Nephron (organoid): ENCODE results near the gene RAPSN.
A peak's percentile ranks its signal among the peaks of the same experiment; 100 is the strongest.

Experiments
- H3K27ac Mint-ChIP-seq, 3 experiments: 2 replicates each; pipeline ENCODE4 v1.8.0; 2020; ENCODE audit warnings: mixed read lengths in 3 of 3, mild to moderate bottlenecking in 2 of 3, moderate library complexity in 1 of 3
- H3K27me3 Mint-ChIP-seq: 2 replicates; pipeline ENCODE4 v1.8.0; 2021; ENCODE audit warnings: low read depth, mild to moderate bottlenecking, moderate library complexity, mixed read lengths
- H3K36me3 Mint-ChIP-seq: 2 replicates; pipeline ENCODE4 v1.8.0; 2020; ENCODE audit warnings: low read depth, mixed read lengths
- H3K4me1 Mint-ChIP-seq: 2 replicates; pipeline ENCODE4 v1.8.0; 2020; ENCODE audit warnings: mixed read lengths
- H3K4me3 Mint-ChIP-seq, 3 experiments: 2 replicates each; pipeline ENCODE4 v1.8.0; 2020; ENCODE audit warnings: mild to moderate bottlenecking in 3 of 3, mixed read lengths in 3 of 3, moderate library complexity in 2 of 3
- H3K9me3 Mint-ChIP-seq: 2 replicates; pipeline ENCODE4 v1.8.0; 2020; ENCODE audit warnings: mixed read lengths
- CTCF ChIP-seq, 3 experiments: fragments of 200-600 bp; sonication (generic); IDR thresholded peaks; one replicate each; pipeline ENCODE4 v1.5.0; 2021; ENCODE audit warnings: antibody characterized with exemption in 3 of 3; ENCODE audit not compliant: unreplicated experiment in 3 of 3

The RAPSN gene

GRCh38 chr11:47451436-47451835 lies 2.5 kb upstream of the RAPSN start:
- peaks cover 14% of the 10 kb centered on the region for H3K4me1 Mint-ChIP-seq
- no peak for TF ChIP-seq CTCF (IDR thresholded peaks at IDR 0.05; ENCODE audit: unreplicated experiment in 3 of 3)
- H3K4me3 Mint-ChIP-seq = no peak overlapping the region
- H3K36me3 Mint-ChIP-seq = no peaks in the 10 kb centered on the region
- no peaks in the 10 kb centered on the region for H3K27me3 Mint-ChIP-seq
- H3K9me3 Mint-ChIP-seq = no peaks in the 10 kb centered on the region
- H3K27ac Mint-ChIP-seq = no peak overlapping the region

- Mint-ChIP-seq H3K9me3 (no peaks in the 10 kb centered on the region), H3K36me3 (no peaks in the 10 kb centered on the region), H3K27me3 (no peaks in the 10 kb centered on the region), H3K4me1 (peaks cover 18% of the 10 kb centered on the region), H3K4me3 (peak overlapping the region in 1 of 3 experiments; percentile 65), H3K27ac (no peak overlapping the region)
- TF ChIP-seq CTCF (IDR thresholded peaks at IDR 0.05; ENCODE audit: unreplicated experiment in 3 of 3) = no peak
These were observed 605 bp upstream of the RAPSN start for GRCh38 chr11:47449541-47449940.

GRCh38 chr11:47447906-47448305 lies 1.0 kb downstream of the RAPSN start:
- H3K4me3 Mint-ChIP-seq = peak overlapping the region; percentile 54 to 97 (median 79)
- H3K27me3 Mint-ChIP-seq = peaks cover 4% of the 10 kb centered on the region
- H3K4me1 Mint-ChIP-seq = peaks cover 24% of the 10 kb centered on the region
- TF ChIP-seq CTCF (IDR thresholded peaks at IDR 0.05; ENCODE audit: unreplicated experiment in 3 of 3) = no peak
- H3K9me3 Mint-ChIP-seq = no peaks in the 10 kb centered on the region
- peak overlapping the region in 1 of 3 experiments; percentile 91 for H3K27ac Mint-ChIP-seq
- no peaks in the 10 kb centered on the region for H3K36me3 Mint-ChIP-seq

GRCh38 chr11:47446833-47447232 lies 2.1 kb downstream of the RAPSN start:
- Mint-ChIP-seq H3K4me3 (peak overlapping the region in 2 of 3 experiments; percentile 79 to 97), H3K36me3 (no peaks in the 10 kb centered on the region), H3K27me3 (peaks cover 4% of the 10 kb centered on the region), H3K4me1 (peaks cover 24% of the 10 kb centered on the region), H3K27ac (no peak overlapping the region), H3K9me3 (no peaks in the 10 kb centered on the region)
- TF ChIP-seq CTCF (IDR thresholded peaks at IDR 0.05; ENCODE audit: unreplicated experiment in 3 of 3) = no peak

GRCh38 chr11:47445840-47446239 lies 3.1 kb downstream of the RAPSN start:
- Mint-ChIP-seq H3K27me3 (peaks cover 4% of the 10 kb centered on the region), H3K4me3 (no peak overlapping the region), H3K9me3 (no peaks in the 10 kb centered on the region)

More at GRCh38 chr11:47445840-47446239, 3.1 kb downstream of the RAPSN start:
- H3K4me1 Mint-ChIP-seq = peaks cover 24% of the 10 kb centered on the region
- H3K36me3 Mint-ChIP-seq = no peaks in the 10 kb centered on the region
- no peak overlapping the region for H3K27ac Mint-ChIP-seq
- no peak for TF ChIP-seq CTCF (IDR thresholded peaks at IDR 0.05; ENCODE audit: unreplicated experiment in 3 of 3)
